NT2/D1 (cell line): ENCODE data around the gene OPN4.

Experiments
- SUZ12 ChIP-seq: IDR thresholded peaks from 2 replicates; pipeline ENCODE4 v1.6.1; 2011; ENCODE audit not compliant: insufficient read length, insufficient read depth; ENCODE audit errors: extremely low read depth
- YY1 ChIP-seq: IDR thresholded peaks from 2 replicates; pipeline ENCODE4 v1.6.1; 2011; ENCODE audit not compliant: insufficient read length, insufficient read depth
- ZNF274 ChIP-seq: IDR thresholded peaks from 2 replicates; pipeline ENCODE4 v1.6.1; 2011; ENCODE audit warnings: mild to moderate bottlenecking, low read depth, low read length

DNA sequence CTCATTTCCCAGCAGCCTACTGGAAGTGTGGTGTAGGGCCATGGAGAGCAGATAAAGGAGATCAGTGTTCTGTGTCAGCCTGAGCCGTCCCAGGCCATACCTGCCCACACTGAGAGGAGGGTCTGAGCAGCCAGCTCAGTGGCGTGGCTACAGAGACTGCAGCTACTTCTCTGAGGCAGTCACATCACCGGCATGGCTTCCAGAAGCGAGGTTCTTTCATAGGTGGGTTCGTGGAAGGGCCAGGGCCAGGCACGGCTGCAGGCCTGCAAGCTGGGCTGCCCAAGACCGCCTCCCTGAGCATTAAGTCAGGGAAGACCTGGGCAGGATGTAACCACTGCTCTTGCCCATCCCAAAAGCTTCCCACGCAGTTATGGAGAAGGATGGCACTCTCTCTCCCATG lies 48.8 kb downstream of the OPN4 start:
- no peak for TF ChIP-seq SUZ12
- no peak for TF ChIP-seq ZNF274
- TF ChIP-seq YY1 = no peak
